GDM1 (cell line): Measurements from ENCODE around the gene ZC3H10.
"Not testable (repeated sequence)": the region's sequence is repeated elsewhere in the genome, so short reads cannot be mapped to it uniquely, and the experiment has no call there.

Experiments
- DNase-seq: peaks from one replicate; lab custom pipeline; 2025; lab: John Stamatoyannopoulos, UW

Gene ZC3H10

GRCh38 chr12:56103066-56103711 lies 14.9 kb upstream of the ZC3H10 start:
- DNase-seq = no peak

GRCh38 chr12:56103823-56104108 lies 14.3 kb upstream of the ZC3H10 start:
- DNase-seq = no peak

DNA sequence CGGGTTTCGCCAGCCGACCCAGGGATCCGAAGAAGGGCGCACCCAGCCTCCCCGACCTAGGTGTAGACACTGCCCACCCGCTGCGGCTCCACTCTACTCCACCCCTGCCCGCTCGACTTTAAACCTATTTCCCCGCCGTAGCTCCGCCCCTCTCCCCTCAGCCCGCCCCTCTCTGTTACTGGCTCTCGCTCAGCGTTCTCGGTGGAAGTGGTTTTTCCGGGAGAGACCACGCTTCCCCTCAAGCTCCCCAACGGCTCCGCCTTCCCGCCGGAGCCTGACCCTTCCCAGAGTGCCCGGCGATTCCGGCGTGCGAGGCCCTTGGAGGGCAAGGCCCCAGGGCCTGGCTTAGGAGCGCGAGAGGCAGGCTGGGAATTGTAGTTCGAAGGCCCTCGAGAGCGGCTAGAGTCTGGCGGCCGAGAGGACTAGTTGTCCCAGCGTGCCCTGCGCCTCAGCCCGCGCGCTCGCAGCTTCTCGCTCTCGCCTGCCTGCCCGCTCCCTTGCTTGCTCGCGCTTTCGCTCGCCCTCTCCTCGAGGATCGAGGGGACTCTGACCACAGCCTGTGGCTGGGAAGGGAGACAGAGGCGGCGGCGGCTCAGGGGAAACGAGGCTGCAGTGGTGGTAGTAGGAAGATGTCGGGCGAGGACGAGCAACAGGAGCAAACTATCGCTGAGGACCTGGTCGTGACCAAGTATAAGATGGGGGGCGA lies 13.8 kb upstream of the ZC3H10 start, which contains the start of gene PA2G4:
Gene PA2G4, plus strand, starts transcription at position 451 of the 706 bp plus-strand sequence. Its CDS starts 179 bp downstream, at position 630.
- DNase-seq = peak; percentile 99

DNA sequence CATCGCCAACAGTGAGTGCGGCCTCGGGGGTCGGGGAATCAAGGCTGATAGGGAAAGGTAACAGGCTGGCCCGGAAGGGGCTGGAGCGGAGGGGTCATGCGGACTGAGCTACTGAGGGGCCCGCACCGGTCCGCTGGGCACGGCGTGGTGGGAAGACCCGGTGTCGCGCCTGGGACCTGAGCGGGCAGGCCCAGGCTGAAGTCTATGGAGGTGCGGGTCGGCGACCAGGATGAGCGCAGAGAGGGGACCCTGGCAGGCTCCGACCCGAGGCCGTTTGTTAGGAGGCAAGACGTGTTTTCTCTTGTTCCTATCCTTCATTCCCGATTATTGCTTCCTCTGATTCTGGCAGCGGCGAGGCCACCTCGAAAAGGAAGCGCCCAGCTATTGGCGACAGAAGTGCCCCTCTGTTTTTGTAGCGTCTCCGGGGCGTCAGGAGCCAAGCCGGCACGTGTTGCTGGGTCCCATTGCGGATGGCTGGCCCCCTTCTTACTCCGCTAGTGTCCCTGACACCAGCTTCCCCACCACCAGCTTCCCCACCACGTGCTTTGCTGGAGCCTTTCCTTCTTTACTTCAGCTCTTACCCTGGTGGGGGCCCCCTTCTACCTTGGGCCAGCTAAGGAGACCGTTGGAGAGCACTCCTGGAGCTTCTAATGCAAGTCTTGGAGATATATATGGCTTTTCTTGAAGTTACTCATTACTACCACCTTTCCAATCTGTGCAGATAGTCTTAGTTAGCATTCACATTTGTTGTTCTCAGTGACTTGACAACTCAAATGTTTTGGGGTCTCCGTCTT lies 13.1 kb upstream of the ZC3H10 start:
- no peak for DNase-seq

DNA sequence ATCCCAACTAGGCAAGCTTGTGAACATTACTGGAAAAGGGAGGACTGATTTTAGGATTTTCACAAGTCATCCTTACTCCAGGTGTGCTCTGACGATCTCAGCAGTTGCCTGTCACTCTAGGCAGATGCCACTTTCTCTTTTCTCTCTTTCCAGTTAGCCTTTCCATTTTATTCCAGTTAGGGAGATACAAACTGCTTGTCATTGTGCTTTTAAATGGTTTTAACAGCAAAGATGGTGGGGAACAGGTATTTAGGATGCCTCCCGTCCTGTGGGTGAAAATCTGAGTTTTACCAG lies 12.5 kb upstream of the ZC3H10 start:
- no peak for DNase-seq

DNA sequence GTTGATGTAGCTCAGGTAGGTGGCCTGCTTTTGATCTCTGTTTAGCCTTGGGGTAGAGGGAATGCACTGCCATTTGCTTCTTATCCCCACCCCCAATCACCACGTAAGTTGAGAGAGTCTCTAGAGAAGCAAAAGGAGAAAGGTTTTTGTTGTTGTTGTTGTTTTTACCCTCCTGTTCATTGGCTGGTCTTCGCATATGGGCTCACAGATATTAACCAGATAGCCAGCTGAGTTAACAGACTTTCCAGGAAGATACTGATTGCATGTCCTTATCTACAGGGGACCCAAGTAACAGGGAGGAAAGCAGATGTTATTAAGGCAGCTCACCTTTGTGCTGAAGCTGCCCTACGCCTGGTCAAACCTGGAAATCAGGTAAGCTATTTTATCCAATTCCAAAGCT lies 10.8 kb upstream of the ZC3H10 start:
- DNase-seq = no peak

DNA sequence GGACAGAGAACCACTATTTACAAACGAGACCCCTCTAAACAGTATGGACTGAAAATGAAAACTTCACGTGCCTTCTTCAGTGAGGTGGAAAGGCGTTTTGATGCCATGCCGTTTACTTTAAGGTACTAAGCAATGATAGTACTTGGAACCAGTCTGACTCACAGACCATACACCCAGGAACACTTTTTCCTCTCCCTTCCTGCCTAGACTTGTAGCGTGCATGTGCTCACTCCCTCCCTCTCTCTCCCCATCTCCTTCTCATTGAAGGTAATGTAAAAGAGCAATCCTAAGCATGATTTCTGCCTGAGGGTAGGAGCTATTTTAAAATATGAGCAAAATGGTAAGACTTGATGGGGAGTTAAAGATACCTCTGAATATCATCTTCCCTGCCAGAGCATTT lies 7.5 kb upstream of the ZC3H10 start:
- no peak for DNase-seq

- no peak for DNase-seq
Observed at GRCh38 chr12:56114084-56114483, 4.0 kb upstream of the ZC3H10 start.

GRCh38 chr12:56115329-56115728 lies 2.7 kb upstream of the ZC3H10 start:
- no peak for DNase-seq

- DNase-seq = peak; percentile 84
Observed at GRCh38 chr12:56116267-56117081, 1.6 kb upstream of the ZC3H10 start, which contains the start of gene RPL41. TSS of gene RPL41 (plus strand) at chr12:56116633.

DNA sequence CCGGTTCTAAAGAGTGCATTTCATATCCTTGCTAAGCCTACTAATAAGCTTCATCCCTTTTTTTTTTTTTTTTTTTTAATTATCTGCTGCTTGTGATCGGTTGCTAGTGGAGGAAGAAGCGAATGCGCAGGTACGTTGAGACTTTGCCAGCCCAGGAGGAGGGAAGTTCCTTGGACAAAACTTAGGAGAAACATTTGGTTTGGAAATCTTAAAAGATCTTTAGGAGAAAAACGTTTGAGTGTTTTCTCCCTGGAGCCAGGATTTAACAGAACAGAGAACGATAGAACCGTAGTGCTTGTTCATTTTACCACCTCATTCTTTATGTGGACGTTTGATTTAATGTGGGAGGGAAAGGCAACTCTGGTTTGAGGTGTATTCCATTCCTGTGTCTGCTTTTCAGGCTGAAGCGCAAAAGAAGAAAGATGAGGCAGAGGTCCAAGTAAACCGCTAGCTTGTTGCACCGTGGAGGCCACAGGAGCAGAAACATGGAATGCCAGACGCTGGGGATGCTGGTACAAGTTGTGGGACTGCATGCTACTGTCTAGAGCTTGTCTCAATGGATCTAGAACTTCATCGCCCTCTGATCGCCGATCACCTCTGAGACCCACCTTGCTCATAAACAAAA lies 872 bp upstream of the ZC3H10 start:
- not testable (repeated sequence) for DNase-seq

DNA sequence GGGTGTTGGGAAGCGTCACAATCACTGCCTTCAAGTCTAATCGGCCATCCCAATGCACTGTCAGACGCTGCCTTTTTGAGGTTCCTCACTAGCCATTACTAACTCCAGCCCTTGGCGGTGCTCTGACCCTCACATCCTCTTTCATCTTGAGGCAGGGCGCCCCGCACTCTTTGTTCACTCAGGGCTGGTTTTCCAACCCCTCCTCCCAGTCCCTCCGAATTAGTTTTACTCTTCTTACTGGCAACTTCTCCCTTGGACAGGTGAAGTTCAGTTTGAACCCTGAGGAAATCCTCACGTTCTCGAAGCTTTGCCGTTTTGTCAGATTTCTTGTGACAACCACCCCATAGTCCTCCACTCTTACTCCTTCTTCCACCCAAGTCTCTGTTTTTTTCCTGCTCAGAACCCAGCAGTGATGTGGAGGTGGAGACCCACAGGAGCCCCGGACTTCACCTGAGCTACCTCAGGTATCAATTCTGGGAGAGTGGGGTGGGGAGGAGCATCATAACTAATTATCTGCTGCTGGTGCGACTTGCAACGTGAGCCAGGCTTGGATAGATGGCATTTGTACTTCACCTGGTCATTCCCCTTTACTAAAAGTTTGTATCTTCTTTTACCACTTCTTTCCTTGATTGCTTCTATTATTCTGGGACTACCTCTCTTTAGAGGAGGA lies 757 bp downstream of the ZC3H10 start:
- DNase-seq = no peak

DNA sequence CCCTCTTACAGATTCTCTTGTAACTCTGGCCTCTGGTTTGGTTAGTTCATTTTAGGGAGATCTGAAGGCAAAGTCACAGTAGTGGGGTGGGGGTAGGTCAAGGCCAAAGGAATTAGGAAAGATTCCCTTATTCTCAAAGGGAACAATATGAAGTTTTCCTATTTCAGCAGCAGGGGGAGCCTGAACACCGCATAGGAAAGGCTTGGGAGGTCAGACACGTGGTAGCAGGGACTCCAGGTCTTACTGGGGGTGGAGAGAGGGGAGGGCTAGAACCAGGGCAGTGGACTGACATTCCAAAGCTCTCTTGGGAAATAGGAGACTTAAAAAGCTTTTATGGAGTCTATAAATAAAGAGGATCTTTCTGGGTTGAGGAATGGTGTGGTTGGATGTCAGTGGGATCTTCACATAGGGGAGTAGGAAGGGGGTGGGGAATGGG lies 1.3 kb downstream of the ZC3H10 start:
- peak; percentile 72 for DNase-seq

- no peak for DNase-seq
Observed at GRCh38 chr12:56120158-56120846, 2.2 kb downstream of the ZC3H10 start.

GRCh38 chr12:56121204-56121870 lies 3.3 kb downstream of the ZC3H10 start:
- no peak for DNase-seq

DNA sequence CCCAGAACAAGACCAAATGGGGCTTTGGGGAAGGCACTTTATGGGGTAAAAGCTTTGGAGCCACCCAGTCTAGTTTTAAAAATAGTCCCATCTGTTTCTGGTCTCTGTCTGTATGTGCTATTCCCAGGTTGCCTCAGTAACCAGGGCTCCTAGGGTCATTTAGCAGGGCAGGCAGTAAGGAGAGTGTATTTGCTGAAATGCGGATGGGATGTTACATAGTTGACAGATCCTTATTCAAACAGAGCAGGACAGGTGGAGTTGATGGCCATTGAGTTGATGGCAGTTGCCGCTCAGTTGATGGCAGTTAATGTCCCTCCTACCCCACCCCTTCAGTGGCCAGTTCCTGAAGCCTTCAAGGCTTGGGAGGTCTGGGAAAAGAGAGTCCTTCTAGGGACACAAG lies 4.6 kb downstream of the ZC3H10 start:
- DNase-seq = no peak

- no peak for DNase-seq
Observed at GRCh38 chr12:56124133-56124532, 6.1 kb downstream of the ZC3H10 start.

DNA sequence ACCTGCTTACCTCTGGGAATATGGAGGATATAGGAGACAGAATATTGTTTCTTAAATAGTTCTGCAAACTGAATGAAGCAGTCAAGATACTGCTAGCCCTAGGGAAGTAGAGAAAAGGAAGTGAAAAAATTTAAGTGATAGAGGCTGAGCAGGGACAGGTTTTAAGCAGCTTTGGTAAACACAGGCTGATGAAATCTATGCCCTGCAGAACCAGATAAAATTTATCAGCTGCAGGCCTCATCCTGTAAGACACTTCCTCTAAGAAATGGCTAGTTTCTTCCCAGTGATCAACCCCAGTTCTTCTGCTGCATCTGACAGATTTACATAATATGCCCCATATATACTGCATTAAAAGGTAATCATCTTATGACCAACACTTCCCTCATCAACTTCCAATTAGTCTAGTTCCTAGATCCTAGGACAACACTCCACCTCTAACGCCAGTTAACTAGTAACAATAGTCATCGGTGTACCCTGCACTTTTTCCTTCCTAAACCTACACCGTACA lies 8.7 kb downstream of the ZC3H10 start:
- DNase-seq = peak; percentile 47

DNA sequence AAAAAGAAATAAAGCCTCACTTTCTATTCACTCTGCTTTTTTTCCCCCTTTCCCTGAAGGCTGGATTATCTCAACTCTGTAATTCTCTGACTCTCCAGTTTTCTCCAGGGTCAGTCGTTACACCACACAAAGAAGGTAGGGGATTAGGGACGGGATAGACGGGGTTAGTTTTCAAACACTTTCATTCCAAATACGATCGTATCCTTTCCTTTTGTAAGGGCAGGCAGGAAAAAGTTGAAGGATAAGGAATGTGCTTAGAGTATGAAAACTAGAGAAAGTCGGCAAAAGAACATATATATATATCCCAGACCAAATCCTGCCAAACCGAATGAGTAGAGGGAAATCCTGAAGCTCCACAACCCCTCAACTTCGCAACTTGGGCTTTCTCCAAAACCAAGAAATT lies 9.4 kb downstream of the ZC3H10 start:
- no peak for DNase-seq
